Adrenal gland (tissue), 12 donors: ENCODE results near the gene ODAD4. TPM values are rescaled to one million over a fixed set of nuclear protein-coding genes. Genes with fewer than 3 reads are reported as not detected.

ENCODE experiments used
- DNase-seq, 7 donors: peaks; one replicate each; pipeline ENCODE4 v3.0.0-alpha.2; 2019 to 2020
- H3K27ac ChIP-seq, 5 donors: fragments of 200-600 bp; sonication (generic) in 4 of 5; 1 replicate in 3 of 5; 2 replicates in 2 of 5; pipeline versions ENCODE4 v1.5.1 to v1.8.0; 2016 to 2020; ENCODE audit warnings: mild to moderate bottlenecking in 1 of 5
- H3K27me3 ChIP-seq: fragments of 200-600 bp; 2 replicates; pipeline ENCODE4 v1.8.0; 2021
- H3K36me3 ChIP-seq, 2 donors: fragments of 200-600 bp; replicated peaks in 1 of 2; 1 replicate in 1 of 2; 2 replicates in 1 of 2; pipeline versions ENCODE4 v1.5.1 to v1.8.0; 2018 to 2022
- H3K4me1 ChIP-seq, 2 donors: fragments of 200-600 bp; replicated peaks in 1 of 2; 1 replicate in 1 of 2; 2 replicates in 1 of 2; pipeline versions ENCODE4 v1.5.1 to v1.8.0; 2018 to 2021
- H3K4me3 ChIP-seq, 4 donors: fragments of 200-600 bp; sonication (generic) in 3 of 4; one replicate each; pipeline ENCODE4 v1.5.1; 2016 to 2018
- H3K9me3 ChIP-seq, 3 donors: fragments of 200-600 bp; sonication (generic) in 1 of 3; replicated peaks in 1 of 3; 1 replicate in 2 of 3; 2 replicates in 1 of 3; pipeline versions ENCODE4 v1.5.1 to v1.8.0; 2016 to 2021
- POLR2A ChIP-seq, 2 donors: fragments of 450-650 bp; IDR thresholded peaks; one replicate each; pipeline ENCODE4 v1.6.1; 2017; ENCODE audit warnings: antibody characterized with exemption in 2 of 2, mild to moderate bottlenecking in 2 of 2, moderate library complexity in 1 of 2
- WGBS, 4 donors: extraction: QIAGEN DNeasy Blood & Tissue Kit in 2 of 4; methylation state at CpG; one replicate each; pipeline versions ENCODE4 v1.1.5 to v1.1.7; 2013 to 2017; 5-methylcytosine and 5-hydroxymethylcytosine counted together
- intact Hi-C, 2 donors: fragments of 100-400 bp; cut with DNase I; formaldehyde crosslinking; loops; one replicate each; pipeline versions ENCODE4 v1.14.1 to v1.15.0; 2022 to 2023
- polyA plus RNA-seq, 3 donors: library from polyadenylated mRNA; stranded (reverse); fragments of 200-250 nt in 2 of 3; fragments of 350-450 nt in 1 of 3; fragmentation: Illumina TruSeq in 1 of 3; extraction: RNeasy Lipid Tissue Mini Kit (QIAGEN cat#74804) in 1 of 3; gene quantifications; one replicate each; pipeline ENCODE4 v1.2.3, GENCODE V29; 2013 to 2014
- total RNA-seq, 9 donors: library from RNA; depleted of rRNA in 4 of 9; stranded (reverse); fragments of >200 nt in 4 of 9; fragments of 120-200 nt in 1 of 9; fragmentation: NEBNext Ultra II Directional in 1 of 9; extraction: Animal tissue kit (Norgen Biotek cat#: 25700) in 1 of 9; gene quantifications; one replicate each; pipeline versions ENCODE4 v1.1.0 to v1.2.4, GENCODE V29; 2013 to 2023
- TF ChIP-seq, protein P1 (sequence below), 6 experiments: fragments of 450-650 bp in 4 of 6; fragments of 200-600 bp in 2 of 6; sonication (generic) in 1 of 6; IDR thresholded peaks; 1 replicate in 5 of 6; 2 replicates in 1 of 6; pipeline versions ENCODE4 v1.5.1 to v1.8.0; 2016 to 2021; ENCODE audit warnings: antibody characterized with exemption in 6 of 6, mild to moderate bottlenecking in 2 of 6, moderate library complexity in 1 of 6
- donor health status: healthy with polysubstance abuse.
- donor health status: Bipolar disorder and iron deficiency.
- donor health status: DM: yes; HTN: yes; CAD: no.
- donor health status: DM: no; HTN: no; CAD: no.
- donor health status: DM: no; HTN: no; CAD: no.
- donor health status: DM: yes; HTN: yes; CAD: no.

Gene ODAD4
- total and polyA plus RNA-seq, 12 donors, result 0.39 to 3.5 (median 0.61) TPM; not detected in 1

DNA sequence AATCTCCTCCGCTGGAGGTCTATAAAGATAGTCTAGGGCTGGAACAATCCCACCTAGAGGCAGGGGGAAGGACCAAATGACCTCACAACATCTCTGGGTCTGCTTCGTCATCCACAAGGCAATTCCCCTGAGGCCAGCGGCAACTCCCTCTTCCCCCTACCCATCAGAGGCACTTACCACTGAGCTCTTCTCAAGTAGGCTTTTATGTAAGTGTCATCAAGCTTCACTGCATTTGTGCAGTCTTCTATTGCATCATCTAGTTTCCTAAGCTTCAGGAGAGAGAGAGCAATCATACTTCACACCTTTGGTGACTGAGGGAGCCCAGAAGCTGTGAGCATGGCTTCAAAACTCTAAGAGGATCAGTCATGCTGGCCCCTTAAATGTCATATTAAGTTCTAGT is 57.2 kb downstream of the ODAD4 start:
- no peak for DNase-seq
- no peaks in the 10 kb centered on the region for H3K27me3 ChIP-seq
- no peaks in the 10 kb centered on the region for H3K4me1 ChIP-seq
- no peak overlapping the region for H3K27ac ChIP-seq
- H3K9me3 ChIP-seq, result no peaks in the 10 kb centered on the region
- intact Hi-C loops, result no loop called here
- H3K36me3 ChIP-seq, result peaks cover 0 to 92% of the 10 kb centered on the region in 2 donors
- TF ChIP-seq POLR2A (IDR thresholded peaks at IDR 0.05), result no peak
- TF ChIP-seq, protein P1, sequence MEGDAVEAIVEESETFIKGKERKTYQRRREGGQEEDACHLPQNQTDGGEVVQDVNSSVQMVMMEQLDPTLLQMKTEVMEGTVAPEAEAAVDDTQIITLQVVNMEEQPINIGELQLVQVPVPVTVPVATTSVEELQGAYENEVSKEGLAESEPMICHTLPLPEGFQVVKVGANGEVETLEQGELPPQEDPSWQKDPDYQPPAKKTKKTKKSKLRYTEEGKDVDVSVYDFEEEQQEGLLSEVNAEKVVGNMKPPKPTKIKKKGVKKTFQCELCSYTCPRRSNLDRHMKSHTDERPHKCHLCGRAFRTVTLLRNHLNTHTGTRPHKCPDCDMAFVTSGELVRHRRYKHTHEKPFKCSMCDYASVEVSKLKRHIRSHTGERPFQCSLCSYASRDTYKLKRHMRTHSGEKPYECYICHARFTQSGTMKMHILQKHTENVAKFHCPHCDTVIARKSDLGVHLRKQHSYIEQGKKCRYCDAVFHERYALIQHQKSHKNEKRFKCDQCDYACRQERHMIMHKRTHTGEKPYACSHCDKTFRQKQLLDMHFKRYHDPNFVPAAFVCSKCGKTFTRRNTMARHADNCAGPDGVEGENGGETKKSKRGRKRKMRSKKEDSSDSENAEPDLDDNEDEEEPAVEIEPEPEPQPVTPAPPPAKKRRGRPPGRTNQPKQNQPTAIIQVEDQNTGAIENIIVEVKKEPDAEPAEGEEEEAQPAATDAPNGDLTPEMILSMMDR (IDR thresholded peaks at IDR 0.05), result no peak
- 76 to 93% (median 83%) methylated on average over 3 of the region's 3 CpGs for WGBS, 4 donors
- H3K4me3 ChIP-seq, result no peak overlapping the region

DNA sequence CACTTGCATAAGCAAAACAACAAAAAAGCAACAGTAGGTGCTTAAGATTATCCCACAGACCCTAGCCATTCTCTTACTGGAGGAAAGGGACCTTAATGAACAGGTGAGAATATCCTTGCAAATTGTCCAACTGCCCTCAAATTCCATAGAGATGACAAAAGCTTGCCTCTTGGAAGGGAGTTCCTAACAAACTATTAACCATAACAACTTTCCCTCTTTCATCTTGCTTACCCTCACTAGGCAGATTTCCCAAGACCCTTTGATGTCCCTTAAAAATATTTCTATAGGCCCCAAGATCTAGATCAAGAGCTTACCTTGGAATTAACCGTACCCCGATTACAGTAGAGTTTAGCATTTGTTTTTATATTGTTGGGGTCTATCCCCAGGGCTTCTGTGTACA is 58.0 kb downstream of the ODAD4 start:
- no peaks in the 10 kb centered on the region for H3K9me3 ChIP-seq
- H3K4me1 ChIP-seq, result no peaks in the 10 kb centered on the region
- TF ChIP-seq POLR2A (IDR thresholded peaks at IDR 0.05), result no peak
- TF ChIP-seq, protein P1 (IDR thresholded peaks at IDR 0.05), result no peak
- 90 to 98% (median 94%) methylated on average over 2 of the region's 2 CpGs for WGBS, 4 donors
- H3K4me3 ChIP-seq, result no peak overlapping the region
- H3K27ac ChIP-seq, result no peak overlapping the region
- intact Hi-C loops, result no loop called here
- peaks cover 0 to 93% of the 10 kb centered on the region in 2 donors for H3K36me3 ChIP-seq
- no peak for DNase-seq
- no peaks in the 10 kb centered on the region for H3K27me3 ChIP-seq

DNA sequence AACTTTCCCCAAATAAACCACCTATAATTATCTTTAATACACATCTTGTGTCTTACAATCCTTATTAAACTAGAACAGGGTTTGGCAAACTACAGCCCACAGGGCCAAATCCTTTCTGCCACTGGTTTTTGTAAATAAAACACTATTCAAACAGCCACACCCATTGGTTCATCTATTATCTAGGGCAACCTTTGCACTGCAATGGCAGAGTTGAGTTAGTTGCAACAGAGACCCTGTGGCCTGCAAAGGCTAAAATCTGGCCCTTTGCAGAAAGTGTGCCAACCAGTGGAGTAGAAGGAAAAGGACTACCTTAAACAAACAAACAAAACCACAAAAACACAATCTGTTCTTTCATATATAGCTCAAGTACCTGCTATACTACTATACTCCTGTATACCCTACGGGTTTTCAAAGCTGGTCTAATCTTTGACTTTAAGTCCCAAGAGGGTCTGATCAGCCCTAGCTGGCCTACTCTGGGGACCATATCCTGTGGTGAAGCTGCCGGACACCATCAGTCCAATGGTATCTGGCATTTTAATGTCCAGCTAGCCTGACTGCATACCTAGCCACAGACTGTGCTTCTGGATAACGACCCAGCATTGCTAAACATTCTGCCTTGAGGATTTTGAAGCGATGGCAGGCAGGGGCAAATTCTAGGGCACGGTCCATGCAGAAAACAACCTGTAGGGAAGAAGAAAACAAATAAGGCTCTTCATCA is 59.4 kb downstream of the ODAD4 start:
- TF ChIP-seq, protein P1 (IDR thresholded peaks at IDR 0.05), result no peak
- no peak for TF ChIP-seq POLR2A (IDR thresholded peaks at IDR 0.05)
- H3K9me3 ChIP-seq, result no peaks in the 10 kb centered on the region
- 79 to 84% (median 81%) methylated on average over 5 of the region's 5 CpGs for WGBS, 4 donors
- no peaks in the 10 kb centered on the region for H3K27me3 ChIP-seq
- intact Hi-C loops, result no loop called here
- H3K4me1 ChIP-seq, result no peaks in the 10 kb centered on the region
- no peak for DNase-seq
- H3K36me3 ChIP-seq, result peaks cover 0 to 92% of the 10 kb centered on the region in 2 donors
- H3K4me3 ChIP-seq, result no peak overlapping the region
- H3K27ac ChIP-seq, result no peak overlapping the region

DNA sequence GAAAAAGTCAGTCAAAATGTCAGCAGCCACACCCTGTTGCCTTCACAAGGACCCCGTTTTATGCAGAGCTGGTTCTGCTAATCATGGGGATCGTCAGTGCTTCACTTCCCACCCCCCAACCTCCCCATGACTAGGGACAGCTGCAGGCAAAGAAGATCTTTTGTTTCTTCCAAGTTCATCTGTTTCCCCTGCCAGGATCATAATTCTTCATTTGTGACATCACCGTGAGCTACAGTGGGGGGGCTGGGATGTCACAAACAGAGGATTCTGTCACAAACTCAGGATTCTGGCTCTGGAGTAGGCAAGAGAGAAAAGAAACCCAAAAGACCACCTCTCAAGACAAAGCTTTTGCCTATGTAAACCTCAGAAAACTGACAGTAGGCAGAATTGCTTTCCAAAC is 62.2 kb downstream of the ODAD4 start:
- H3K27ac ChIP-seq, result no peak overlapping the region
- H3K4me1 ChIP-seq, result no peaks in the 10 kb centered on the region
- TF ChIP-seq, protein P1 (IDR thresholded peaks at IDR 0.05), result no peak
- no peak for TF ChIP-seq POLR2A (IDR thresholded peaks at IDR 0.05)
- H3K36me3 ChIP-seq, result peaks cover 0 to 98% of the 10 kb centered on the region in 2 donors
- intact Hi-C loops, result no loop called here
- DNase-seq, result no peak
- H3K9me3 ChIP-seq, result no peaks in the 10 kb centered on the region
- no peaks in the 10 kb centered on the region for H3K27me3 ChIP-seq
- 43 to 63% (median 61%) methylated on average over 3 of the region's 3 CpGs for WGBS, 4 donors
- no peak overlapping the region for H3K4me3 ChIP-seq
